ENCODE measurements around the gene PRAME. TPM values are rescaled to one million over a fixed set of nuclear protein-coding genes. Genes with fewer than 3 reads are reported as not detected.
A peak's percentile ranks its signal among the peaks of the same experiment; 100 is the strongest.

The PRAME gene
- total RNA-seq, 2 donors from 2014 or later, result 0.19 TPM; not detected in 1

GRCh38 chr22:22599248-22599647 lies 40.2 kb upstream of the PRAME start:
- no peaks in the 10 kb centered on the region for H3K36me3 ChIP-seq
- H3K4me3 ChIP-seq, result no peak overlapping the region
- no peaks in the 10 kb centered on the region for H3K4me1 ChIP-seq
- no peak for DNase-seq (ENCODE audit: low spot score)
- TF ChIP-seq CTCF (IDR thresholded peaks at IDR 0.05), result no peak
- H3K27ac ChIP-seq, result no peak overlapping the region
- H3K9me3 ChIP-seq, result no peaks in the 10 kb centered on the region
- H3K27me3 ChIP-seq, result no peaks in the 10 kb centered on the region

GRCh38 chr22:22598144-22598543 lies 39.1 kb upstream of the PRAME start:
- Histone ChIP-seq H3K27ac (no peak overlapping the region), H3K4me3 (no peak overlapping the region), H3K36me3 (no peaks in the 10 kb centered on the region), H3K27me3 (no peaks in the 10 kb centered on the region), H3K4me1 (no peaks in the 10 kb centered on the region), H3K9me3 (no peaks in the 10 kb centered on the region)
- no peak for TF ChIP-seq CTCF (IDR thresholded peaks at IDR 0.05)
- DNase-seq (ENCODE audit: low spot score), result no peak

GRCh38 chr22:22595001-22595835 lies 36.2 kb upstream of the PRAME start:
- no peaks in the 10 kb centered on the region for H3K27me3 ChIP-seq
- DNase-seq (ENCODE audit: low spot score), result no peak
- no peaks in the 10 kb centered on the region for H3K9me3 ChIP-seq
- TF ChIP-seq CTCF (IDR thresholded peaks at IDR 0.05), result no peak
- no peaks in the 10 kb centered on the region for H3K36me3 ChIP-seq
- H3K27ac ChIP-seq, result no peak overlapping the region
- H3K4me3 ChIP-seq, result no peak overlapping the region
- H3K4me1 ChIP-seq, result no peaks in the 10 kb centered on the region

GRCh38 chr22:22593964-22594656 lies 35.0 kb upstream of the PRAME start:
- Histone ChIP-seq H3K36me3 (no peaks in the 10 kb centered on the region), H3K27me3 (no peaks in the 10 kb centered on the region), H3K4me3 (no peak overlapping the region), H3K4me1 (no peaks in the 10 kb centered on the region), H3K27ac (no peak overlapping the region), H3K9me3 (no peaks in the 10 kb centered on the region)
- DNase-seq (ENCODE audit: low spot score), result no peak
- TF ChIP-seq CTCF (IDR thresholded peaks at IDR 0.05), result peak; percentile 24 to 60

GRCh38 chr22:22593250-22593649 lies 34.2 kb upstream of the PRAME start:
- no peak for TF ChIP-seq CTCF (IDR thresholded peaks at IDR 0.05)

More at GRCh38 chr22:22593250-22593649, 34.2 kb upstream of the PRAME start:
- Histone ChIP-seq H3K27ac (no peak overlapping the region), H3K27me3 (no peaks in the 10 kb centered on the region), H3K4me3 (no peak overlapping the region), H3K9me3 (no peaks in the 10 kb centered on the region), H3K4me1 (no peaks in the 10 kb centered on the region), H3K36me3 (no peaks in the 10 kb centered on the region)
- DNase-seq (ENCODE audit: low spot score), result no peak

Data from right atrium auricular region (tissue), 2 donors.